ENCODE measurements around the gene NHEJ1.
A peak's percentile ranks its signal among the peaks of the same experiment; 100 is the strongest.

NHEJ1 gene

GRCh38 chr2:219122202-219122980, 38.2 kb downstream of the NHEJ1 start:
- DNase-seq: no peak

DNA sequence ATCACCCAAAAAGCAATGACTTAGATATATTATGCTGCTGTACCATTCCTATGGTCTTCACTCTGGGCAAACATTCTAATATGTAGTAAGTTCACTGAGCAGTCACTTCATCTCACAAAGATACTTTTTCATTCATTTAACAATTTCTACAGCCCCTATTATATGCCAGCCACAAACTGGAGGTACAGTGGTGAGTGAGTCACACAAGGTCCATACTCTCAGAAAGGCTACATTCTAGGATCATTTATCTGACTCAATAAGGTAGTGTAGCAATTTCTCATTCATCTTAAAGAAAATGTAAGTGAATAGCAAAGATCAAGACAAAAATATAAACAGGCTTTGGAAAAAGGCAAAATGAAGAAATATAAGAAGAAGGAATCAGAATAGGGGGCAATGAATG, 40.5 kb downstream of the NHEJ1 start:
- no peak for DNase-seq

DNA sequence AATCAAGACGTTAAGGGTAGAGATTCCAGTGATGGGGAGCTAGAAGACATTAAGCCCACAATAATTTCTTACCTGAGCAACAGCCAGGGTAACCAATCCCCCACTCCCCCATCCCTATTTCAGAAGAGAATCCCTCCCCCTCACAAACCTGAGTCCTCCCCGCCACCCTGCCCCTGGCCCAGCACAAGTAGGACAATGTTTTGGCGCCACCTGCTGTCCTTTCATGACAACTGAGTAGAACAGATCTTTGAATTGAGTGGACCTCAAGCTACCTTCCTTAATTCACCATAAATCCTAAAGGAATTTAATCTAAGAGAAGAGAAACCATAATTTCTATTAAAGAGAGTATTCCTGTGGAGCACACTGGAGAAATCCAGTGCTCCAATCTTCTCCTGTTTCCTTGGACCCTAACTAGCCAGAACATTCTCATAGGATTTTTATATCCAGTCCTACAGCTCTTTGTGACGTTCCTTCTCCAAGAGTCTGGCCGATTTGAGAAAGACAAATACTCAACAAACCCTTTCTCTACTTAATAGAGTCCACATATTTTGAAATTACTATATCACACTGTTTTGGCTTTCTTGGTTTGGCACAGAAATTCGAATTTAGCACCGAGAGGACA, 41.1 kb downstream of the NHEJ1 start:
- peak; percentile 53 for DNase-seq

GRCh38 chr2:219118504-219118903, 42.1 kb downstream of the NHEJ1 start:
- no peak for DNase-seq

GRCh38 chr2:219116776-219117646, 43.6 kb downstream of the NHEJ1 start:
- no peak for DNase-seq

DNA sequence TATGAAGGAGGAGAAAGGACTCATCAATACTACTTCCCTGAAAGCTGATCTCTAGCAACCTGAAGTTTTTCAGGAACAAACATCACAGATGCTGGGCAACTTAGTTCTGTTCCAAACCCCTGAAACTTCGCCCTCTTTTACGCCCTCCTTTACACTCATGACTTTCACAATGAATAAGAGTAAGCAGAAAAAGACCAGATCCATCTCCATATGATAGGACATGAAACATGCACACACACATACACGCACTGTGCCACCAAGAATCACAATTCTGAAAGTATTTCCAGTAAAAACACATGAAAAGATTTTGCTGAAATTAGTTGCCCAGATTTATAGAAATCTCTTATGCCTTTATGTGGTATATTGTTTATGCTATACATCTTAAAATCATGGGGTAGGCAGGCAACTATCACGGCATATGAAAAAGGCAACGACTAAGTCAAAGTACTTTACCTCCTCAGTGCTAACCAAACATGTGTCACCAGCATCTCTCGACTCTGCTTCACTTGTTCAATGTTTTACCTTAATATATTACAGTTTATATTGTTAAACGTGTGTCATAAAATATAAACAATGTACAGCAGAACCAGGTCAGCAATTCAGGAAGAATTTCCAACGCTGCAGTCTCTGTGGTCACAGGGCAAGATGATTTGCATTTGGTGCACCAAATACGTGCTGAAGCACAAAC, 47.8 kb downstream of the NHEJ1 start:
- no peak for DNase-seq

- no peak for DNase-seq
Measured at GRCh38 chr2:219112062-219112406, 48.6 kb downstream of the NHEJ1 start.

GRCh38 chr2:219111375-219112061, 49.1 kb downstream of the NHEJ1 start:
- no peak for DNase-seq

- no peak for DNase-seq
Measured at GRCh38 chr2:219109471-219109870, 51.1 kb downstream of the NHEJ1 start.

GRCh38 chr2:219107758-219108157, 52.9 kb downstream of the NHEJ1 start:
- DNase-seq: no peak

GRCh38 chr2:219106251-219106650, 54.4 kb downstream of the NHEJ1 start:
- DNase-seq: no peak

DNA sequence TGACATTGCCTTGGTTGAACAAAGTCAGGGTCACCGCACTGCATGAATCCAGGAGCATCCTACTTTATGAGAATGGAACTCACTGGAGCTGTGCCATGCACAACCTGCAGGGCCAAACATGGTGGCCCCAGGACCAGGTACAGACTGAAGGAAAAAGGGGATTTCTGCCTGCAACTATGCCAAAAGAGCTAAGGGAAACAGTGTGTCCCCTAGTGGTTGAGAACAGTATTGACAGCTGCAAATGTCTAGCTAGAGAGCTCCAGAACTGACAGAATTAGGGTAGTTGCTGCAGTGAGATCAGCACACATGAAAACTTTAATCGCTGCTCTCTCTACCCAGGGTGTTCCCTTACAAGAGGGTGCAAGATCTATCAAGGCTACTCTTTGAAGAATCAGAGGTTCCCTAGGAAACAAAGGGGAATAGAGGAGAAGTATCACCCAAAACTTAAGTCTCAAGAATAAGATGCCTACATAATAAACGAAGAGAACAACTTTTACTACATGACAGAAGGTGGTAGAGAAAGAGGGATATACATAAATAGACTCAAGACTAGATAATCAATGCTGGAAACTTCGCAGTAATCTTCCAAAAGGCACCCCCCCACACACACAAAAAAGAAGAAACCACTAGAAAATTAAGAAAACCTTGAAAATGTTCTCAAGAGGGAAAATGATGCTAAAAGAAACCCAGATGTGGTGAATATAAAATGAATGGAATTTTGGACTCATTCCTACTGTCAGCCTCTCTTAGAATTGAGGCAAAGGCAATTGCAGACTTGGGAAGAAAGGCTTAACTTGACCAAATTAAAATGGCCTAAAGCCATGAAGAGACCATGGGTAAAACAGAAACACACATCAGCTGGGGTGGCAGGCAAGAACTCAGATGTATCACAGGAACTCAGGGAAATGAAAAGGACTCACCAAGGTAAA, 56.2 kb downstream of the NHEJ1 start:
- peak; percentile 57 for DNase-seq

DNA sequence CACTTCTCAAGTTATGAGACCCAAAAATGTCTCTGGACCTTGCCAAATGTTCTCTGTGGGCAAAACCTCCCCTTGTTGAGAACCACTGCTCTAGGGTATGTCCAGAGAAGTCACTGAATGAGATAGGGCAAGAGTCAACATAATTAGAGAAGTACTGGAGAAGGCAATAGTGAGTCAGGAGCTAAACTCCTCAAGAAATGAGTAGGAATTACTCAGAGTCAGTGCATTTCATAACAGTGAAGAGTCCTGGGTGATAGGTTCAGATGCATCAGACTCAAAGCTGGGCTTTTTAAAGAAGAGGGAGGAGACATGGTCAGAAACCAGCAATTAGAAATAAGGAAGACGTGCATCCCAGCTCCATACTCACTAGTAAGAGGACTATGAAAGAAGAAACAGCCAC, 61.3 kb downstream of the NHEJ1 start:
- DNase-seq: peak; percentile 28

- DNase-seq: no peak
Measured at GRCh38 chr2:219095406-219095935, 65.1 kb downstream of the NHEJ1 start.

DNA sequence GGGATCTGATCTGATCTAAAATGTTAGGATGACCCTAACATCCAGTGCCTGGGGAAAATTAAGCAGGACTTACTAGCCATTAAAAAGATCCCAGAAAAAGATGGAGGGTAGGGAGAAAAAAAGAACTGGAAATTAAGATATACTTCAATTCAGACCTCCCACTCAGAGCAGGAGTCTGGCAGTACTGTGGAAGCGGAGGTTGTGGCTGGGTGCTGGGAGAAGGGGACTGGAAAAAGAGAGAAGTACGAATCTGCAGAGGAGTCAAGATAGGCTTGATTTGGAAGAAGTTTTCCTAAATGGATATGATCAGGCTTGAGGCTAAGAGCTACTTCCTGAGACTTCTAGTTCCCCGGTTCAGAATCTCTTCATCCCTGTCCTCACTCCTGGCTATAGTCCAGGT, 66.4 kb downstream of the NHEJ1 start:
- DNase-seq: no peak

DNA sequence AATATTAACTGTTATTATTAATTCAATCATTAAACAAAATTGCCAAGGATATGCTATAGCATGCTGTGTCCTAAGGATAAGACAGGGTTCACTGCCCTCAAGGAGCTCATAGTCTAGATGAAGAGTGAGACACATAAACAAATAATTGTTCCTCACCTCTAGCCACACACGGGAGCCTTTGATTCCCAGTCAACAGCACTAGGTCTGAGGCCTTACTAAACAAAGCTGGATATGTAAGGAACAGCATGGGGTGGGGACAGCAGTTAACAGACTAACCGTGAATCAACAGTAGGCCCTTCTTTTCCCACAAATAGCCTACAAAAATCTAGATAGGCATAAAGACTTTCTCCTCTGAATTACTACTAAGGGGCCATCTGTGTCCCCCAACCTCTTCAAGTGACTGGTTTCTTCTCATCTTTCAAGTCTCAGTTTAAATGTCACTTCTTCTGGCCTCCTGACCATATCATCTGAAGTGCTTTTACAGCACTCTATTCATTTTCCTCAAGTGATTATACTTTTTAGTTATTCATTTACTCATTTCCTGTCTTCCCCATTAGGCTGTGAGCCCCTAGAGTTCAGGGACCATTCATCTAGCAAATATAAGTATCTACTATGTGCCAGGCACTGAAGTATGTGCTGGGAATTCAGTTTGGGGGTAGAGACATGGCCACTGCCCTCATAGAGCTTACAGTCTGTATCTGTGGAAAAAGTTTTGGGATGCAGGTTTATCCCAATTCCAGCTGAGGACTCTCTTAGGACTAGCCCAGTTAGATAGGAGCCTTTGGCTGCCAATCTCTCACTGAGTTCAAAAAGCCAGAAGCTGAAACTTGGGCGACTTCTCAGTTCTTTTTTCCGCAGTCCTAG, 69.9 kb downstream of the NHEJ1 start:
- DNase-seq: no peak

- DNase-seq: no peak
Measured at GRCh38 chr2:219089330-219089729, 71.3 kb downstream of the NHEJ1 start.

DNA sequence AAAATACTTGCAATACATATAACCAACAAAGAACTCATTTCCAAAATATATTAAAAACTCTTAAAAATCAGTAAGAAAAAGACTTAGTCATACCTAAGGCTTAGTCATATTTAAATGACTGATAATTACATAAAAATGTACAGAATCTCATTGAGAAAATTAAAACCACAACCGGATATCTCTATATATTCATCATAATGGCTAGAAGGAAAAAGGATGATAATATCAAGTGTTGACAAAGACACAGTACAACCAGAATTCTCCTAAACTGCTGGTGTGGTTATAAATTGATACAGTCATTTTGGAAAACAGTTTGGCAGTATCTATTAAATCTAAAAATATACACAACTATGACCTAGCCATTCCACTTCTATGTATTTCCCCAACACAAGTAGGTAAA, 72.8 kb downstream of the NHEJ1 start:
- DNase-seq: no peak

DNA sequence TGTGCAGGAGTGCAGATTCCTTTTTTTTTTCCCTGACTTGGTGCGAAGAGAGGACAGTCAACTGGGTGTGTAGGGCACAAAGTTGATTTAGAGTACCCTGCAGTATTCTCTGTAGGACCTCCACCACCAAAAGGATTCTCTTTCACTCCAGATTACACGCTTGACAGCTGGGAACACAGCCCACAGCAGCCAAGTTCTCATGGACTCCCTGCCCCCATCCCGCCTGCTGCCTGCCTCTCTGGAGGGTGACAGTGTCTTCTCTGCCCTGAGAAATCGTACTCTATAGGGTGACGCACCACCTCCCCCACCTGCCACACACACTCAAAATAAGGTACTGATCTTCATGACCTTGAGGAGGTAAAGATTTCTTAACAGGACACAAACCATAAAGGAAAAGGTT, 73.3 kb downstream of the NHEJ1 start:
- DNase-seq: no peak

GRCh38 chr2:219086196-219086595, 74.4 kb downstream of the NHEJ1 start:
- no peak for DNase-seq
